GM10847 (cell line): Measurements from ENCODE around the gene ABCA2.

Experiments
- POLR2A ChIP-seq: IDR thresholded peaks from 2 replicates; pipeline ENCODE4 v1.6.1; 2011; ENCODE audit not compliant: insufficient read length; ENCODE audit errors: extremely low read depth

The ABCA2 gene

DNA sequence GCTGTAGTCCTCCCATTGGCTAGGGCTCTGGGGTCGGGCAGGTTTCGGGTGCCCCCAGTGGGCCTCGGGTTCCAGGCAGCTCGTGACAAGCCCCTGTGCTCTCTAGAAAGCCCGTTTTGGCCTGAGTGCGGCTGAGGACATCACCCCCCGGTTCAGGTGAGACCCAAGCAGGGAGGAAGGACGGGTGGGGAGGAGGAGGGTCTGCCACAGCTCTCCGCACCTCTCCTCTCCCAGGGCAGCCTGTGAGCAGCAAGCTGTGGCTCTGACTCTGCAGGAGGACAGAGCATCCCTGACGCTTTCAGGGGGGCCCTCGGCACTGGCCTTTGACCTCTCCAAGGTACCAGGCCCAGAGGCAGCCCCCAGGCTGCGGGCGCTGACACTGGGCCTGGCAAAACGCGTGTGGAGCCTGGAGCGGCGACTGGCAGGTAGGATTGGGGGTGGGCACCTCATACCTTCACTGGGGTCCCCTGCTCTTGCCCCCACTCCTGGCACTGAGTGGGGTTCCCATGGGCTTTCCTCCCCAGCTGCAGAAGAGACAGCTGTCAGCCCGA lies 35.1 kb downstream of the ABCA2 start:
- no peak for TF ChIP-seq POLR2A

DNA sequence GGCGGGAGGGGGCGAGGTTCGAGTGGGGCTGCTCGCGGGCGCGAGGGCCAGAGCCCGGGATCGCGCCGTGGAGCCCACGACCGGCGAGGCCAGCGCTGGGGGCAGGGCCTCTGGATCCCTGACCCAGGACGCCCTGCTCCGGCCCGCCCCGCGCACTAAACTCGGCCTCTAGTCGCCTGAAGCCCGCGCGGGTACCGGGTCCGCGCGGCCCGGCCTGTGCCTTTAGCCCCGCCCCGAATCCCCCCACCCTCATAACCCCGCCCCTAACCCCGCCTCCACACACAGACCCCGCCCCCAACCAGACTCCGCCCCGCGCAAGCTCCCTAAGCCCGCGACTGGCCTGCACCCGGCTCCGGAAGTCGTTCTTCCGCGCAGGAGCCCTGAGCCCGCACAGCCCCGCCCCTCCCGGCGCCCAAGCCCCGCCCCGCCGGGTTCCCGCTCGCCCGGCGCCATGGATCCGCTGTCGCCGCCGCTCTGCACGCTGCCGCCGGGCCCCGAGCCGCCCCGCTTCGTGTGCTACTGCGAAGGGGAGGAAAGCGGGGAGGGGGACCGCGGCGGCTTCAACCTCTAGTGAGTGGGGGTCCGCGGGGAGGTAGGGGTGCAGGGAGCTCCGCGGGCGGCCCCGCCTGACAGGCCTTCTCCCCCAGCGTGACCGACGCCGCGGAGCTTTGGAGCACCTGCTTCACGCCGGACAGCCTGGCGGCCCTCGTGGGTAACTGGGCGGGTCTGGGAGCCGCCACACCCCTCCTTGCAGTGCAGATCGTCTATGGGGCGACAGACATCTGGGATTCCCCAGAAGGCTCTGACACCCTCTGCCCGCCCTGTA lies 35.8 kb downstream of the ABCA2 start, which contains the start of gene PAXX:
TSS of gene PAXX (plus strand) at position 430 of the 826 bp plus-strand sequence. CDS start at position 452, 22 bp downstream.
- peak; percentile 53 for TF ChIP-seq POLR2A

- TF ChIP-seq POLR2A: no peak
These were observed 37.7 kb downstream of the ABCA2 start for GRCh38 chr9:136990242-136990911.

- TF ChIP-seq POLR2A: no peak
These were observed 39.2 kb downstream of the ABCA2 start for GRCh38 chr9:136988872-136989271.

DNA sequence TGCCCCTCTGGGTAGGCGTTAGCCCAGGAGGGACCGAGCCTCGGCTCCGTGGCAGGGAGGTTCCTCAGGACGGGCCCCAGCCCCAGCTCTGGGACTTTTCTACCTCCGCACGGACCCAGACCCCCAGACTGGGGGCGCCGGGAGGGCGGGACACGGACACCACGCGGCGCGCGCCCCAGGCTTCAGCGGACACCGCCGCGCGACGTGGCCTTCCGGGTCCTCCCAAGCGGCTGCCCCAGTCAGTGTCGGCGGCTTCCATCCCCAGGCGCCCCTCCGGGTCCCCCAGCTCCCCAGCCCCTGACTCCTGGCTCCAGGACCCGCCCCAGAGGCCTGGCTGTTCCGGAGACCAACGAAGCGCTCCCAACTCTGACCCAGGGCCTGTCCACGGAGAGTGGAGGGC lies 42.2 kb downstream of the ABCA2 start:
- TF ChIP-seq POLR2A: no peak

- no peak for TF ChIP-seq POLR2A
These were observed 42.9 kb downstream of the ABCA2 start for GRCh38 chr9:136985027-136985602.

GRCh38 chr9:136984464-136985026 lies 43.5 kb downstream of the ABCA2 start:
- TF ChIP-seq POLR2A: no peak

GRCh38 chr9:136983656-136984314 lies 44.3 kb downstream of the ABCA2 start:
- no peak for TF ChIP-seq POLR2A

DNA sequence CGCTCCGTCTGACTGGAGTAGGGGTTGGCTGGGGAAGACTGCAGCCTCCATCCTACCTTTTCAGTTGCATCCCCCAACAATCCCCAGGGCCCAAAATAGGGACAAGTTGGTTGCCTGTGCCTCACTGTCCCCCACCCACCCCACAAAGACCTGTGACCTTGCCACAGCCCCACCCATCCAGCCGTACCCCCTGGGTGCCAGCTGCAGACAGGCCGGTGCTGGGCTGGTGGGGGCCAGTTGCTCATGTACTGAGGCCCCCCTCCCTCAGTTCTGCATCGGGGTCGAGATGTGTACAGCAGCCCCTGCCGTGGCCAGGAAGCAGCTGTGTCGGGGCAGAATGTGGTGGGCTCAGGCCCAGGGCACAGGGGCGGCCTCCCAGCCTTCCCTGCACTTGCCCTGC lies 44.9 kb downstream of the ABCA2 start:
- no peak for TF ChIP-seq POLR2A

GRCh38 chr9:136982232-136983051 lies 45.6 kb downstream of the ABCA2 start, which contains the start of gene LCNL1:
LCNL1 (plus strand) TSS chr9:136982993; CDS start chr9:136983587, 594 bp downstream.
- no peak for TF ChIP-seq POLR2A

DNA sequence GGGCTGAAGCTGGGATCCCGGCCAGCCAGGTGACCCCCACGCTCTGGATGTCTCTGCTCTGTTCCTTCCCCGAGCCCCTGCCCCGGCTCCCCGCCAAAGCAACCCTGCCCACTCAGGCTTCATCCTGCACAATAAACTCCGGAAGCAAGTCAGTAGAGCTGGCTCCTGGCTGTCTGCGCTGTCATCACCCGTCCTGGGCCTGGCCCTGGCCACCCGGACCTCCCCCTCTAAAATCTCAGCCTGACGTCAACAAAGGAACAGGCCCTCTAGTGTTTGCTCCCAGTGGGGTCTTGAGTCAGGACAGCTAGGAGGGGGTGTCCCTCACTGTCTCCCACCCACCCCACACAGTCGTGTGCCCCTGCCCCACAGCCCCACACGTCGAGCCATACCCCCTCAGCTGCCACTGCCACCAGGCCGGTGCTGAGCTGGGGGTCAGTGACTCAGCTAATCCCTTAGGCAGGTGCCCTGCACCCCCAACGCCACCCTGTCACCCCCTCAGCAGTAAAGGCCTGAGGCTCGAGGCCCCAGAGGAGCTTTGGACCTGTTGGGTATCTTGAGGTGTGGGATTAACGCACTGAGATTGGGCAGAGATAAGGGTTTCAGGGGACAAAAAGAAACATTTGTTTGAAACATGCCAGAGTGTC lies 46.3 kb downstream of the ABCA2 start:
- no peak for TF ChIP-seq POLR2A

GRCh38 chr9:136980669-136981478 lies 47.2 kb downstream of the ABCA2 start:
- no peak for TF ChIP-seq POLR2A
